ENCODE measurements around the gene SMPD3. TPM values are rescaled to one million over a fixed set of nuclear protein-coding genes. Genes with fewer than 3 reads are reported as not detected.

SMPD3 gene
- total and polyA plus RNA-seq, 9 of the 15 experiments (the other 6 are each of a cell fraction or from before 2014, with no cell fraction given): 0.03 to 1.2 (median 0.18) TPM

GRCh38 chr16:68458551-68458950, 10.2 kb upstream of the SMPD3 start:
- in situ Hi-C loops (cut with MboI): no loop called here
- H3K79me2 ChIP-seq (ENCODE audit: control insufficient read depth, insufficient read depth, low read length): no peaks in the 10 kb centered on the region

More at GRCh38 chr16:68458551-68458950, 10.2 kb upstream of the SMPD3 start:
- 0% methylated on average over 2 of the region's 2 CpGs for WGBS (ENCODE audit: insufficient coverage, low coverage, missing lambda C conversion rate)
- TF ChIP-seq ZC3H8 (IDR thresholded peaks at IDR 0.05) (no peak), DACH1 (IDR thresholded peaks at IDR 0.05; ENCODE audit: partially characterized antibody) (no peak), THAP12 (CRISPR knock-in tag; IDR thresholded peaks at IDR 0.05) (no peak), TRIM28 (IDR thresholded peaks at IDR 0.05) (no peak), RFX1 (IDR thresholded peaks at IDR 0.05) (no peak), ZNF41 (CRISPR knock-in tag; conservative IDR thresholded peaks at IDR 0.05) (no peak), ZBTB2 (IDR thresholded peaks at IDR 0.05) (no peak), ARID3A (IDR thresholded peaks at IDR 0.05; ENCODE audit: borderline replicate concordance, low read depth, low read length) (no peak)
- FAIRE-seq (no peak), ATAC-seq (no peak), DNase-seq (ENCODE audit: extremely low read depth in 1 of 4, low spot score in 3 of 4) (no peak)
- no peaks in the 10 kb centered on the region for H3K4me1 ChIP-seq (replicated peaks in 1 of 2; ENCODE audit: control insufficient read depth in 2 of 2, insufficient read depth in 2 of 2, low read length in 2 of 2)
- H2AFZ ChIP-seq (ENCODE audit: low read depth, low read length): no peak overlapping the region
- CTCF ChIA-PET (ENCODE audit: low intra/inter-chr PET ratio): no interaction called here
- H3K9ac ChIP-seq (ENCODE audit: insufficient read depth in 1 of 2, low read depth in 2 of 2, low read length in 2 of 2): no peak overlapping the region
- H3K36me3 ChIP-seq (ENCODE audit: control insufficient read depth, insufficient read depth, low read length): no peaks in the 10 kb centered on the region
- H3K4me3 ChIP-seq: no peak overlapping the region
- no peak overlapping the region for H3K4me2 ChIP-seq (ENCODE audit: insufficient read depth, low read length)
- no TSS peak for BruUV-seq (replicated peaks)
- intact Hi-C loops (cut with micrococcal nuclease): no loop called here
- H3K9me3 ChIP-seq (replicated peaks; ENCODE audit: control insufficient read depth, insufficient read depth, low read depth, low read length): no peaks in the 10 kb centered on the region
- H3K9me1 ChIP-seq (ENCODE audit: control insufficient read depth, insufficient read depth, low read length): no peaks in the 10 kb centered on the region
- H4K20me1 ChIP-seq (replicated peaks; ENCODE audit: control insufficient read depth, insufficient read depth, low read length): no peaks in the 10 kb centered on the region
- H3K27me3 ChIP-seq (ENCODE audit: control insufficient read depth in 2 of 2, insufficient read depth in 2 of 2, low read length in 2 of 2): peaks cover 0 to 19% of the 10 kb centered on the region in 2 experiments; a peak in 2 of 5 replicates
- POLR2A ChIA-PET: no interaction called here
- H3K27ac ChIP-seq (ENCODE audit: extremely low read depth, low read depth, low read length): no peak overlapping the region
